GM19099 (cell line): ENCODE results near the gene CALD1.

ENCODE experiments used
- POLR2A ChIP-seq: IDR thresholded peaks from 3 replicates; pipeline ENCODE4 v1.6.1; 2011; ENCODE audit warnings: low read depth; ENCODE audit not compliant: insufficient read length; ENCODE audit errors: extremely low read depth

Gene CALD1

GRCh38 chr7:134826105-134826504 lies 46.7 kb downstream of the CALD1 start:
- TF ChIP-seq POLR2A = no peak

GRCh38 chr7:134827436-134827835 lies 48.0 kb downstream of the CALD1 start:
- no peak for TF ChIP-seq POLR2A

GRCh38 chr7:134827889-134828288 lies 48.5 kb downstream of the CALD1 start:
- no peak for TF ChIP-seq POLR2A

GRCh38 chr7:134828361-134828760 lies 48.9 kb downstream of the CALD1 start:
- TF ChIP-seq POLR2A = no peak

GRCh38 chr7:134829380-134829986 lies 50.0 kb downstream of the CALD1 start:
- TF ChIP-seq POLR2A = no peak

- TF ChIP-seq POLR2A = no peak
These were observed 52.4 kb downstream of the CALD1 start for GRCh38 chr7:134831862-134832261.

GRCh38 chr7:134832367-134832766 lies 52.9 kb downstream of the CALD1 start:
- TF ChIP-seq POLR2A = no peak

GRCh38 chr7:134834689-134835462 lies 55.4 kb downstream of the CALD1 start:
- no peak for TF ChIP-seq POLR2A

GRCh38 chr7:134835463-134835823 lies 56.0 kb downstream of the CALD1 start:
- TF ChIP-seq POLR2A = no peak

GRCh38 chr7:134836447-134836846 lies 57.0 kb downstream of the CALD1 start:
- no peak for TF ChIP-seq POLR2A

- no peak for TF ChIP-seq POLR2A
These were observed 59.9 kb downstream of the CALD1 start for GRCh38 chr7:134839298-134839697.

GRCh38 chr7:134842062-134842461 lies 62.6 kb downstream of the CALD1 start:
- TF ChIP-seq POLR2A = no peak

GRCh38 chr7:134842886-134843430 lies 63.5 kb downstream of the CALD1 start:
- no peak for TF ChIP-seq POLR2A

GRCh38 chr7:134844200-134844599 lies 64.8 kb downstream of the CALD1 start:
- no peak for TF ChIP-seq POLR2A

- TF ChIP-seq POLR2A = no peak
These were observed 66.0 kb downstream of the CALD1 start for GRCh38 chr7:134845461-134845860.

- TF ChIP-seq POLR2A = no peak
These were observed 68.6 kb downstream of the CALD1 start for GRCh38 chr7:134847851-134848588.

- no peak for TF ChIP-seq POLR2A
These were observed 70.6 kb downstream of the CALD1 start for GRCh38 chr7:134850066-134850465.

GRCh38 chr7:134851141-134851540 lies 71.7 kb downstream of the CALD1 start:
- no peak for TF ChIP-seq POLR2A
